ENCODE results near the gene DYNC2I2.
A peak's percentile ranks its signal among the peaks of the same experiment; 100 is the strongest.

DYNC2I2 gene

DNA sequence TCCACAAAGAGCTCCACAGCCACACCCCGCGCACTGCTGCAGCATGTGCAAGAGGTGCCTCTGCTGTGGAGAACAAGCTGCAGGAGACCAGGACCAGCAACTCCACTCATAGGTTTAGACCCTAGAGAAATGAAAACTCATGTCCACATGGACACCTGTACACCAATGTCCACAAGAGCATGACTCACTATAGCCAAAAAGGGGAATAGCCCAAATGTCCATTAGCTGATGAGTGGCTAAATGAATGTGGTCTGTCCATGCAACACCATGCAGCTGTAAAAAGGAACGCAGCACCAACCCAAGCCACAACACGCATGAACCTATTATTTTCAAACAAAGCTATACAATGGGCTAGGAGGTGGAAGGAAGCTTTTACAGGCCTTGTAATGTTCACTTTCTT is 18.1 kb downstream of the DYNC2I2 start:
- no peak for DNase-seq (ENCODE audit: insufficient read length, low spot score)
- TF ChIP-seq, protein P1, sequence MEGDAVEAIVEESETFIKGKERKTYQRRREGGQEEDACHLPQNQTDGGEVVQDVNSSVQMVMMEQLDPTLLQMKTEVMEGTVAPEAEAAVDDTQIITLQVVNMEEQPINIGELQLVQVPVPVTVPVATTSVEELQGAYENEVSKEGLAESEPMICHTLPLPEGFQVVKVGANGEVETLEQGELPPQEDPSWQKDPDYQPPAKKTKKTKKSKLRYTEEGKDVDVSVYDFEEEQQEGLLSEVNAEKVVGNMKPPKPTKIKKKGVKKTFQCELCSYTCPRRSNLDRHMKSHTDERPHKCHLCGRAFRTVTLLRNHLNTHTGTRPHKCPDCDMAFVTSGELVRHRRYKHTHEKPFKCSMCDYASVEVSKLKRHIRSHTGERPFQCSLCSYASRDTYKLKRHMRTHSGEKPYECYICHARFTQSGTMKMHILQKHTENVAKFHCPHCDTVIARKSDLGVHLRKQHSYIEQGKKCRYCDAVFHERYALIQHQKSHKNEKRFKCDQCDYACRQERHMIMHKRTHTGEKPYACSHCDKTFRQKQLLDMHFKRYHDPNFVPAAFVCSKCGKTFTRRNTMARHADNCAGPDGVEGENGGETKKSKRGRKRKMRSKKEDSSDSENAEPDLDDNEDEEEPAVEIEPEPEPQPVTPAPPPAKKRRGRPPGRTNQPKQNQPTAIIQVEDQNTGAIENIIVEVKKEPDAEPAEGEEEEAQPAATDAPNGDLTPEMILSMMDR (IDR thresholded peaks at IDR 0.05; ENCODE audit: insufficient read depth, missing control alignments), result no peak
- FAIRE-seq, result no peak

DNA sequence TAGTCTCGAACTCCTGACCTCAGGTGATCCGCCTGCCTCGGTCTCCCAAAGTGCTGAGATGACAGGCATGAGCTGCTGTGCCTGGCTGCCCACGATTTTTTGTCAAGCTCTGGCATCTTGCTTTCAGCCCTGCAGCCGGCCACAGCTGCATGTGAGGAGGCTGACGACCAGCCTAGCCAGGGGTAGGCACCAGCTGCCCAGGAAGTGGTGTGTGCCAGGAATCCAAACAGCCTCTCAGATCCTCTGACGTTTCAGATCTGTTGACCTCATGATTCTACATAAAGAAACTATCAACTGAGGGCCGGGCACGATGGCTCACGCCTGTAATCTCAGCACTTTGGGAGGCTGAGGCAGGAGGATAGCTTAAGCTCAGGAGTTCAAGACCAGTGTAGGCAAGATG is 19.0 kb downstream of the DYNC2I2 start:
- TF ChIP-seq, protein P1 (IDR thresholded peaks at IDR 0.05; ENCODE audit: insufficient read depth, missing control alignments), result no peak
- DNase-seq (ENCODE audit: insufficient read length, low spot score), result no peak
- FAIRE-seq, result no peak

DNA sequence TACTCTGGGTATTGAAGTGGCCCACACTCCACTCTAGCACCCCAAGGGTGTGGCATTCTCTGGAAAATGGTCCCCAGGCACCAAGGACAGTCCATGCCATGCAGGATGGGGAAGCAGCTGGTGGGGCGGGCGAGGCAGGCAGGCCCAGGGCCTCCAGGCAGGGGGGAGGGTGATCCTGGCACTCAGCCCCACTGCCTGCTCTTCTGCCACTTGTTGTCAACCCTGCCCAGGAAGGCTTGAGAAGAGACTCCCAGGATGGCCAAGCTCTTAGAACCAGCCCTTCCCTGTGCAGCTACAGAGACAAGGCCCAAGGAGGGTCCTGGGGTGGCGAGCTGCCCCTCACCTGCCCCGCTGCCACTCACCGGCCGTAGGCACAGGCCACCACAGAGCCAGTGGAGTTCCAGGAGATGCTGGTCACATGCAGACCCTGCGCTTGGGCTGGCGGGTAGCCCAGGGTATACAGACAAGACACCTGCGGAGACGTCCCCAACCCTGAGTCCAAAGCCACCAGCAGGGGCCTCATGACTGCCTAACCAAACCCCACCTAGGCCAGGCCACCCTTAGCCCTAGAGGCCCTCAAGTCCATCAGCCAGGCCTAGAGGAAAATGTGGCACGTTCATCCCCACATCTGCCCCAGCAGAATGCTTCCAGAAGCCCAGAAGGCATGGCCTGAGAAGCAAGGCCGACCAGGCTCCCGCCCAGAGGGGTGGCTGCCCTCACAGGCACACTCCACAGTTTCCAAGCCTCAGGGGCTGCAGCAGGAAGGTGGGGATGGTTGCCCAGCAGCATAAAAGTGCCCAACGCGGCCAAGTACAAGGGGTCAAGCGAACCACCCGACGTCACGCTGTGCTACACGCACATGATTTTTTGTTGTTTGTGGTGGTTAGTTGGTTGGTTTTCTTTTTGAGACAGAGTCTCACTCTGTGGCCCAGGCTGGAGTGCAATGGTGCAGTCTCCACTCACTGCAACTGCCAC is 19.8 kb downstream of the DYNC2I2 start:
- no peak for DNase-seq (ENCODE audit: insufficient read length, low spot score)
- TF ChIP-seq, protein P1 (IDR thresholded peaks at IDR 0.05; ENCODE audit: insufficient read depth, missing control alignments), result no peak
- no peak for FAIRE-seq

DNA sequence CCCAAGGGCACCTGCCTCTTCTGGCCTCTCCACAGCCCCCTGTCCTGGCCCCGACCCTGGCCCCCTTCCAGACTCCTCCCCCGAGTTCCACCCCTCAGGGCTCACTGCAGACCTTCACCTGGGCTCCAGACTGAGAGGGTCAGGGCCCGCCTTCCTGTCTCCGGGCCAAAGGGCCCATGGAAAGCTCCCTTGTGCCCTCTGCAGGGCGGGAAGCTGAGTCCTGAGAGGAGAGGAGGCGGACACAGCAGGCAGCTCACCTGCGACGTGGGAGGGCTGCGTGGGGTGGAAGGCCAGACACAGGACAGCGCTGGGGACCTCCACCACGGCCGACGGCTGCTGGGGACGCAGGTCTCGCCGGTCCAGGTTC is 20.6 kb downstream of the DYNC2I2 start:
- no peak for DNase-seq (ENCODE audit: insufficient read length, low spot score)
- no peak for FAIRE-seq
- TF ChIP-seq, protein P1 (IDR thresholded peaks at IDR 0.05; ENCODE audit: insufficient read depth, missing control alignments), result no peak

DNA sequence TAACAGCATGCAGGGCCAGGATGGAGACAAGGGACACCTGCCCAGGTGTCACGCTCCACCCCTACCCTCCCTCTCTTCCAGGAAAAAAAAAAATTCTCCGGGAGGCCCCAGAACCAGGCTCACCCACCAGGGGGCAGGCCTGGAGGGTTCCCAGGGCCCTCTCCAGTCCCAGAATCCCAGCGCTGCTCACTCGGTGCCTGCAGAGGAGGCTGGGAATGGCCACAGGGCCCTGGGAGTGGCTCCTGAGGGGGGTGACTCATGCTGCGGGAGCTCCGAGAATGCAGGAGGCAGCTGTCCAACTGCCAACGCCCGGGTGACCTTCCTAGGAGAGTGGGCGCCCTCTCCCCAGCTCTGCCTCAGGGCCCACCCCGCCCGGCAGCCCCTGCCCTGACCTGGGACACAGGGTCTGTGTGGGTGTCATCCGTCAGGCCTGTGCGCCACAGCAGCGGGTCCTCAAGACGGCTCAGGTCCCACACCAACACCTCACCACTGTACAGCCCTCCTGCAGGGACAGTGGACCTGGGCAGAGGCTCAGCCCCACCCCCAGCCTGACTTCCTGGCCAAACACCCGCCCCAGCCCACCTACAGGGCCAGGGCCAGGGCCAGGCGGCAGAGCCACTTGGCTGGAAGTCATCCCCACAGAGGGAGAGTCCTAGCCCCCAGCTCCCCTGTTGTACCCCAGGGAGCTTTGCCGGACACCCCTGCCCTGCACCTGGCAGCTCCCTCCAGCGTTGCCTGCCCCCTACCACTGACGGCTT is 21.2 kb downstream of the DYNC2I2 start:
- no peak for DNase-seq (ENCODE audit: insufficient read length, low spot score)
- TF ChIP-seq, protein P1 (IDR thresholded peaks at IDR 0.05; ENCODE audit: insufficient read depth, missing control alignments), result peak; percentile 28
- FAIRE-seq, result no peak

DNA sequence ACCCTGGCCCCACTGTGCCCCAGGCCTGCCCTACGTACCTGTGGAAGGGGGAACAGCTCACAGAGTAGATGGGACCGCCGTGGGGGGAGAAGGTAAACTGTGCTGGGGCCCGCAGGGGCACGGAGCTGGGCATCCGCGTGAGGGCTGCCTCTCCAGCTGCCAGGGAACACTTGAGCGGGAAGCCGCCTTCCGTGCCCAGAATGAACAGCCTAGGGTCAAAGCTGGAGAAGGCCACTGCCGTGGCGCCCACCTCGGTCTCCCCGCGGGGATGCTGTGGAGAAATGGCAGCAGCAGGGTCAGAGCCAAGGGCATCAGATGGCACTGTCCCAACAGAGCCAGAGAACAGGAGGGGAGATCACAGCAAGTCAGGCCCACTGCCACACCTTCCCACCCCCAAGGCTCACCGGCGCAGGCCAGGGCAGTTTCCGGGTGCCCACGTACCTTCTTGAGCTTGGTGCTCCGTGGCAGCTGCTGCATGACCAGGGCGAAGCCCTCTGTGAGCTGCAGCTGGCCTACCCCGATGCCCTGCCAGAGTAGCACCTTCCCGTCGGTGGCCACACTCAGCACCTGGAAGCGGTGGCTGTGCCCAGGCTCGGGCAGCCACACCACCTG is 21.9 kb downstream of the DYNC2I2 start:
- TF ChIP-seq, protein P1 (IDR thresholded peaks at IDR 0.05; ENCODE audit: insufficient read depth, missing control alignments), result no peak
- DNase-seq (ENCODE audit: insufficient read length, low spot score) (no peak), FAIRE-seq (no peak)
